Mesothelial cell of epicardium (in vitro differentiated cells): ENCODE measurements around the gene GTF3C6. TPM values are rescaled to one million over a fixed set of nuclear protein-coding genes. Genes with fewer than 3 reads are reported as not detected.
"Not testable (repeated sequence)": the region's sequence is repeated elsewhere in the genome, so short reads cannot be mapped to it uniquely, and the experiment has no call there.

Source experiments
- DNase-seq, 2 experiments: peaks; one replicate each; pipeline ENCODE4 v3.0.0; 2021; ENCODE audit warnings: low spot score in 2 of 2; ENCODE audit not compliant: unreplicated experiment in 2 of 2
- H3K27ac Mint-ChIP-seq: 2 replicates; pipeline ENCODE4 v1.8.0; 2021; ENCODE audit warnings: mixed read lengths
- H3K27me3 Mint-ChIP-seq: 2 replicates; pipeline ENCODE4 v1.8.0; 2021; ENCODE audit warnings: low read depth, mixed read lengths
- H3K36me3 Mint-ChIP-seq: 2 replicates; pipeline ENCODE4 v1.8.0; 2021; ENCODE audit warnings: mixed read lengths
- H3K4me1 Mint-ChIP-seq: 2 replicates; pipeline ENCODE4 v1.8.0; 2021; ENCODE audit warnings: mixed read lengths
- H3K4me3 Mint-ChIP-seq: 2 replicates; pipeline ENCODE4 v1.8.0; 2021; ENCODE audit warnings: mild to moderate bottlenecking, moderate library complexity, mixed read lengths
- H3K9me3 Mint-ChIP-seq: 2 replicates; pipeline ENCODE4 v1.8.0; 2021; ENCODE audit warnings: mixed read lengths
- CTCF ChIP-seq: fragments of 200-600 bp; sonication (generic); IDR thresholded peaks from one replicate; pipeline ENCODE4 v1.5.0; 2021; ENCODE audit warnings: antibody characterized with exemption; ENCODE audit not compliant: unreplicated experiment
- total RNA-seq: library from RNA; stranded (reverse); gene quantifications from 3 replicates; pipeline ENCODE4 v1.2.1, GENCODE V29; 2021

GTF3C6 gene
- total RNA-seq, 1 donor from 2014 or later = 58.8 TPM

GRCh38 chr6:110950440-110950839 is 8.1 kb upstream of the GTF3C6 start:
- H3K27ac Mint-ChIP-seq = no peak overlapping the region
- no peaks in the 10 kb centered on the region for H3K9me3 Mint-ChIP-seq
- no peak overlapping the region for H3K4me3 Mint-ChIP-seq
- H3K36me3 Mint-ChIP-seq = no peaks in the 10 kb centered on the region
- no peak for TF ChIP-seq CTCF
- no peak for DNase-seq
- peaks cover 7% of the 10 kb centered on the region for H3K4me1 Mint-ChIP-seq
- no peaks in the 10 kb centered on the region for H3K27me3 Mint-ChIP-seq

- Mint-ChIP-seq H3K27me3 (no peaks in the 10 kb centered on the region), H3K9me3 (no peaks in the 10 kb centered on the region), H3K4me1 (peaks cover 7% of the 10 kb centered on the region), H3K4me3 (no peak overlapping the region), H3K27ac (no peak overlapping the region), H3K36me3 (no peaks in the 10 kb centered on the region)
- DNase-seq = no peak
- TF ChIP-seq CTCF = no peak
Observed at GRCh38 chr6:110951008-110951407, 7.5 kb upstream of the GTF3C6 start.

- H3K4me1 Mint-ChIP-seq = peaks cover 9% of the 10 kb centered on the region
- no peaks in the 10 kb centered on the region for H3K27me3 Mint-ChIP-seq
- DNase-seq = no peak
- no peaks in the 10 kb centered on the region for H3K9me3 Mint-ChIP-seq
- H3K4me3 Mint-ChIP-seq = no peak overlapping the region
- no peak overlapping the region for H3K27ac Mint-ChIP-seq
- no peak for TF ChIP-seq CTCF
- H3K36me3 Mint-ChIP-seq = no peaks in the 10 kb centered on the region
Observed at GRCh38 chr6:110951986-110952794, 6.3 kb upstream of the GTF3C6 start.

- peaks cover 14% of the 10 kb centered on the region for H3K4me1 Mint-ChIP-seq
- no peak overlapping the region for H3K27ac Mint-ChIP-seq
- no peak overlapping the region for H3K4me3 Mint-ChIP-seq
Observed at GRCh38 chr6:110953633-110954303, 4.7 kb upstream of the GTF3C6 start.

GRCh38 chr6:110960014-110960390 is 1.5 kb downstream of the GTF3C6 start:
- Mint-ChIP-seq H3K27ac (no peak overlapping the region), H3K9me3 (no peaks in the 10 kb centered on the region), H3K36me3 (peaks cover 28% of the 10 kb centered on the region), H3K4me3 (peak overlapping the region; percentile 34), H3K4me1 (peaks cover 11% of the 10 kb centered on the region), H3K27me3 (no peaks in the 10 kb centered on the region)
- TF ChIP-seq CTCF = no peak
- no peak for DNase-seq

More at GRCh38 chr6:110953633-110954303, 4.7 kb upstream of the GTF3C6 start:
- Mint-ChIP-seq H3K9me3 (no peaks in the 10 kb centered on the region), H3K27me3 (no peaks in the 10 kb centered on the region), H3K36me3 (no peaks in the 10 kb centered on the region)
- DNase-seq = no peak
- TF ChIP-seq CTCF = no peak

- not testable (repeated sequence) for H3K27ac Mint-ChIP-seq, H3K4me1 Mint-ChIP-seq, H3K9me3 Mint-ChIP-seq, H3K4me3 Mint-ChIP-seq, DNase-seq, H3K27me3 Mint-ChIP-seq
- H3K36me3 Mint-ChIP-seq = peaks cover 46% of the 10 kb centered on the region
Observed at GRCh38 chr6:110962636-110963035, 4.1 kb downstream of the GTF3C6 start.
